Mononuclear cell (primary cell): ENCODE results near the gene CCR3. TPM values are rescaled to one million over a fixed set of nuclear protein-coding genes. Genes with fewer than 3 reads are reported as not detected.

Source experiments
- H3K27me3 ChIP-seq: 2 replicates; pipeline ENCODE4 v1.6.0; 2011; ENCODE audit warnings: low read length, control low read depth; ENCODE audit not compliant: insufficient read depth
- H3K4me1 ChIP-seq: 2 replicates; pipeline ENCODE4 v1.5.1; 2011; ENCODE audit warnings: mild to moderate bottlenecking, low read length, control low read depth; ENCODE audit not compliant: insufficient read depth
- H3K4me3 ChIP-seq: 2 replicates; pipeline ENCODE4 v1.5.1; 2011; ENCODE audit warnings: mild to moderate bottlenecking, low read length, moderate library complexity
- H3K9me3 ChIP-seq: 2 replicates; pipeline ENCODE4 v1.5.1; 2011; ENCODE audit warnings: low read depth, mild to moderate bottlenecking, control low read depth, low read length
- total RNA-seq: library from RNA; depleted of rRNA; stranded (reverse); fragments of >200 nt; gene quantifications from one replicate; pipeline ENCODE4 v1.2.3, GENCODE V29; 2012

Gene CCR3
- total RNA-seq, 1 donor, result 0.52 TPM

GRCh38 chr3:46236294-46237054, 5.8 kb upstream of the CCR3 start:
- H3K4me1 ChIP-seq, result peaks cover 32% of the 10 kb centered on the region
- H3K27me3 ChIP-seq, result no peaks in the 10 kb centered on the region
- H3K9me3 ChIP-seq, result no peaks in the 10 kb centered on the region
- no peak overlapping the region for H3K4me3 ChIP-seq

- H3K27me3 ChIP-seq, result no peaks in the 10 kb centered on the region
- no peaks in the 10 kb centered on the region for H3K9me3 ChIP-seq
- H3K4me1 ChIP-seq, result peaks cover 39% of the 10 kb centered on the region
- H3K4me3 ChIP-seq, result no peak overlapping the region
Observed at GRCh38 chr3:46238386-46238785, 3.9 kb upstream of the CCR3 start.

- Histone ChIP-seq H3K4me1 (peaks cover 34% of the 10 kb centered on the region), H3K9me3 (no peaks in the 10 kb centered on the region), H3K27me3 (no peaks in the 10 kb centered on the region), H3K4me3 (no peak overlapping the region)
Observed at GRCh38 chr3:46239301-46239938, 2.8 kb upstream of the CCR3 start.

GRCh38 chr3:46239952-46240351, 2.3 kb upstream of the CCR3 start:
- no peaks in the 10 kb centered on the region for H3K27me3 ChIP-seq
- H3K4me3 ChIP-seq, result no peak overlapping the region
- peaks cover 34% of the 10 kb centered on the region for H3K4me1 ChIP-seq
- H3K9me3 ChIP-seq, result no peaks in the 10 kb centered on the region

DNA sequence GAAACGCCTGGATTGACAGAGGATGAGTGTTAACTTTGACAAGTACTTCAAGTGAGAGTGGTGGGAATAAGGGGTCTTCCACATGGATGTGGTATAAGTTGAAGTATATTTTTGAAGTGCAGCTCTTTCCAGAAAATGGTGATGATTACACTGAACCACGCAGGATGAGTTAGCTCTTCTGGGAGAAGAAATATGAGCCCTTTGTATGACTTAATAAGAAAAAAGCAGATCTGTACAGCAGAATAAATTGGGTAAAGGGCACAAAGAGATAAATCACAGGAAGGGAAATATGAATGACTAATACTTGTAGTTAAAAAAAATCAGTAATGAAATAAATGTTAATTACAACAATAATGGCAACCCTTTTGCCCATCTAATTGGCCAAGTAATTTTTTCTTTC, 1.3 kb downstream of the CCR3 start:
- H3K4me1 ChIP-seq, result peaks cover 17% of the 10 kb centered on the region
- peak overlapping the region; percentile 3 for H3K4me3 ChIP-seq
- H3K27me3 ChIP-seq, result no peaks in the 10 kb centered on the region
- H3K9me3 ChIP-seq, result no peaks in the 10 kb centered on the region

- no peaks in the 10 kb centered on the region for H3K9me3 ChIP-seq
- no peaks in the 10 kb centered on the region for H3K27me3 ChIP-seq
- no peak overlapping the region for H3K4me3 ChIP-seq
- peaks cover 17% of the 10 kb centered on the region for H3K4me1 ChIP-seq
Observed at GRCh38 chr3:46245146-46245545, 2.9 kb downstream of the CCR3 start.

DNA sequence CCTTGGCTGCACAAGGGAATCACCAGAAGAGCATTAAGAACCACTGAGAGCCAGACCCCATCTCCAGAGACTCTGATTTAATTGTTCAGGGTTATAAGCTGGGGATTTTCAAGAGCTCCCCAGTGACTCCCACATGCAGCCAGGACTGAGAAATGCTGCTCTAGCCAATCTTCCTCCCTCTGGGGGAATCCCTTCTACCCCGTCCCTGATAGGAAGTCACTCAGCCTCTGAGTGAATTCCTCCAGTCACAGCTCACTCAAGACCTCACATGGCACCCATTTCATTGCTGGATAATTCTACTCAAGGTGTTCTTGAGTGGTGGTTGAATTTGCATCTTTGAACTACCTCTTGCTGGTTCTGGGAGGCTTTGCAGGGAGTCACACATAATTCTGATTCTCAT, 10.7 kb downstream of the CCR3 start:
- no peaks in the 10 kb centered on the region for H3K4me1 ChIP-seq
- no peaks in the 10 kb centered on the region for H3K9me3 ChIP-seq
- no peaks in the 10 kb centered on the region for H3K27me3 ChIP-seq
- no peak overlapping the region for H3K4me3 ChIP-seq

DNA sequence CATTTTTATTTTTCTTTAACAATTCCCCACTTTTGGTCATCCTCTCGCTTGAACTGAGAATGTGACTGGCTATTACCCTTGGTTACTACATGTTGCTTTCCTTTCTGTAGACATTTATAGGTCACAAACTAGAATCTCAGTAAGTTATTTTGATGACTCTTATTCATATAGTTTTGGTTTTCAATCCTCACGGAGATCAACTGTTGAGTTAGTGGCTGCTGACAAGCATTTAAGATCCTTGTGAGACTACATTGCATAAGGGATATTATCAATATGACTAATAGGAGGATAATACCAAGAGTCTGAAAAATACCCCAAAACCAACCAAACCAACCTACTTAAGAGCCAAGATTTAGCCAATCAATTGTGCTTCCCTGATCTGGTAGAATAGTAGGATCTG, 16.3 kb downstream of the CCR3 start:
- H3K9me3 ChIP-seq, result no peaks in the 10 kb centered on the region
- no peaks in the 10 kb centered on the region for H3K27me3 ChIP-seq
- no peaks in the 10 kb centered on the region for H3K4me1 ChIP-seq
- no peak overlapping the region for H3K4me3 ChIP-seq

GRCh38 chr3:46261926-46262594, 19.8 kb downstream of the CCR3 start:
- Histone ChIP-seq H3K9me3 (no peaks in the 10 kb centered on the region), H3K4me1 (no peaks in the 10 kb centered on the region), H3K27me3 (no peaks in the 10 kb centered on the region), H3K4me3 (no peak overlapping the region)

DNA sequence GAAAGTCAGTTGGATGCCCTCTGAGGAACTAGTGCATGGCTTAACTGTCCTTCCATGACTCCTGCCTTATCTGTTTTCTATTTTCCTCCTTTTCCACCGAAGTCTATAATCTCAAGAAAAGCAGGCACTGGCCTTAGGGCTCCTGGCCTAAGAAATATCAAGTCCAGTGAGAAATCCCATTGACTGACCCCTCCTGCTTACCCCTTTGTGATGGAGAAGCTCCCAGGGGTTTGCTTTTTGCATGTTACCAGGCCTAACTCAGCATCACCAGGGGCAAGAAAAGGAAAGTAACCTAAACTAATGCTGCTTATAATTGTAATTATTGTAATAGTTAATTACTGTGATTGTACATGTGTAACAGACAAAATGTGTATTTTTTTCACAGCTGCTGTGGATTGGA, 21.7 kb downstream of the CCR3 start:
- H3K27me3 ChIP-seq, result no peaks in the 10 kb centered on the region
- H3K4me3 ChIP-seq, result no peak overlapping the region
- H3K9me3 ChIP-seq, result no peaks in the 10 kb centered on the region
- H3K4me1 ChIP-seq, result peaks cover under 1% of the 10 kb centered on the region

DNA sequence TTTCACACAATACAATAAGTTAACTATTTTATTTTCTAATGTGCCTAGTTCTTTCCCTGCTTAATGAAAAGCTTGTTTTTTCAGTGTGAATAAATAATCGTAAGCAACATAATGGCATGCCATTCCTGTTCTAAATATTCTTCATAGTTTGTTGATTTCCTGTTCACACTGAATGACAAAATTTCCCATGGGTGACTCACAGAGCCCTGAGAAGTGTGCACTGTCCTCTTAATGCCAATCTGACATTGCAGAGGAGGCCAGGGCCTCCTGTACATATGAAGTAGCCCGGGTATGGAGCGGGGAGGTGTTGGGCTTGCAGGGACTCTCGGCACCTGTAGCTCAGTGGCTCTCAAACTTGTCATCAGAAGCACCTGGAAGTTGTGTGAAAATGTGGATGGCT, 24.3 kb downstream of the CCR3 start:
- no peak overlapping the region for H3K4me3 ChIP-seq
- no peaks in the 10 kb centered on the region for H3K9me3 ChIP-seq
- H3K27me3 ChIP-seq, result no peaks in the 10 kb centered on the region
- peaks cover 8% of the 10 kb centered on the region for H3K4me1 ChIP-seq

- Histone ChIP-seq H3K4me1 (peaks cover 8% of the 10 kb centered on the region), H3K9me3 (no peaks in the 10 kb centered on the region), H3K4me3 (no peak overlapping the region), H3K27me3 (no peaks in the 10 kb centered on the region)
Observed at GRCh38 chr3:46269556-46269955, 27.3 kb downstream of the CCR3 start.

DNA sequence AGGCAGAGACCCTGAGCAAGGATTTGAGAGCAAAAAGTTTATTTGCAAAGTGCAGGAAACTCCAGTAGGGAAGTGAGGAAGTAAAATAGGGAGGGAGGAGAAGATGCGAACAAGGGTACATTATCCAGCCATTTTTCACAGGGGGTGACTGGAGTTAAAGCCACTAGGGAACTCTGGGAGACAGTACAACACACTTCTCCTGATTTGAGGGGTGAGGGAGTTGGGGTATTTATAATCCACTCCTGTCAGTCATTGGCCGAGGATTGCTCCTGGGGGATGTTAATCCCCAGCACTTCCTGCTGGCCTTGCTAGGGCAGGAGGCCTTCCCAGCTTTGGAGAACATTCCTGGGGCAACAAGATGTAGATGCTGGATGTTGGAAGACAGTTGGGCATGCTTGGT, 28.2 kb downstream of the CCR3 start:
- H3K9me3 ChIP-seq, result no peaks in the 10 kb centered on the region
- no peak overlapping the region for H3K4me3 ChIP-seq
- H3K27me3 ChIP-seq, result no peaks in the 10 kb centered on the region
- H3K4me1 ChIP-seq, result peaks cover 8% of the 10 kb centered on the region

DNA sequence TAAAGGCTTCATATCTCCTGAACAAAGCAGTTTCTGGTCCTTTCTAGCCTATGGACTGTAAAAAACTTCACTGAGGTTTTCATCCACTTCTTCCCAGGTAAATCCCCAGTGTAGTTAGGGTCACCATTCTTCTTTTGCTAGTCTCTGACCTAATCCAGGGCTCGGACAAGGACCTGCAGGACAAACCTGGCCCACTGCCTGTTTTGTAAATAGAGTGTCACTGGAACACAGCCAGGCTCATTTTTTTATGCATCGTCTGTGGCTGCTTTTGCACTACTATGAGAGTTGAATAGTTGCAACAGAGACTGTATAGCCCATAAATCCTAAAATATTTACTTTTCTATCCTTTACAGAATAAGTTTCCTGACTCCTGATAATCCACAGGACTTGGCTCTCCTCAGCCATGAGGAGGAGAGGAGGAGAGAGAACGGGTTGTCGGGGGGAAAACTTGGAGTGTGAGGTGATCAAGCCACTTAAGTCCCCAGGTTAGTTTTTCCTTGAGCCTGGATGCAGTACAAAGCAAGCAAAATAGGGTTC, 29.0 kb downstream of the CCR3 start:
- peaks cover 9% of the 10 kb centered on the region for H3K4me1 ChIP-seq
- no peak overlapping the region for H3K4me3 ChIP-seq
- H3K9me3 ChIP-seq, result no peaks in the 10 kb centered on the region
- no peaks in the 10 kb centered on the region for H3K27me3 ChIP-seq

DNA sequence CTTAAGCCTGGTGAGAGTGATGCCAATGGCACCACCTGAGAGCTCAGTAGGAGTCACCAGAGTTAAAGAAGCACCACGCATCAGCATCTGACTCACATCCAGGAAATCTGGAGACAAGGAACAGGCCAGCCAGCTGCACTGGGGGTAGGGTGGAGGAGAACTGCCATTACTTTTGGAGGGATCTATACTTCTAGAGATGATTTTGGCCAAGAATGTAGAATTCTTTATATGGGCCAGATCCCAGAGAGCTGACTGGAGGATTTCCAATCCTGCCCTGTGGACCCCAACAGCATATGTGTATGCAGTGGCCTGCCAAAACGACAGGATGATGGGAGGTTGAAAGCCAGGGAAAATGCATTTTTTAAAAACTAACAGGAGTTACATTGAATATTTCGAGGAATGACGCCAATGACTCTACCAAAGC, 29.8 kb downstream of the CCR3 start:
- H3K4me1 ChIP-seq, result peaks cover 17% of the 10 kb centered on the region
- H3K27me3 ChIP-seq, result no peaks in the 10 kb centered on the region
- no peaks in the 10 kb centered on the region for H3K9me3 ChIP-seq
- H3K4me3 ChIP-seq, result no peak overlapping the region
